Measurements from ENCODE around the gene AUH. TPM values are rescaled to one million over a fixed set of nuclear protein-coding genes. Genes with fewer than 3 reads are reported as not detected.

The AUH gene
- polyA plus RNA-seq, 1 donor from 2014 or later: 42.6 TPM

- H3K9ac ChIP-seq (ENCODE audit: low read length): no peak overlapping the region
- no peaks in the 10 kb centered on the region for H3F3A ChIP-seq (ENCODE audit: insufficient read depth, low read length, poor library complexity, severe bottlenecking)
- no peaks in the 10 kb centered on the region for H3K79me2 ChIP-seq (replicated peaks; ENCODE audit: insufficient read depth, low read length)
- no peaks in the 10 kb centered on the region for H3K36me3 ChIP-seq (ENCODE audit: insufficient read depth, low read length)
- no peak for TF ChIP-seq RAD21 (conservative IDR thresholded peaks at IDR 0.05)
- TF ChIP-seq MXI1 (conservative IDR thresholded peaks at IDR 0.05; ENCODE audit: poor library complexity, severe bottlenecking): no peak
- no peak for TF ChIP-seq POLR2AphosphoS5 (IDR thresholded peaks at IDR 0.05)
- TF ChIP-seq EZH2 (IDR thresholded peaks at IDR 0.05; ENCODE audit: borderline replicate concordance, insufficient read depth, low read length, poor library complexity, severe bottlenecking): no peak
- TF ChIP-seq EP300 (conservative IDR thresholded peaks at IDR 0.05; ENCODE audit: poor library complexity, severe bottlenecking): no peak
- TF ChIP-seq TAF1 (IDR thresholded peaks at IDR 0.05; ENCODE audit: low read depth): no peak
- TF ChIP-seq REST (IDR thresholded peaks at IDR 0.05; ENCODE audit: borderline replicate concordance): no peak
- TF ChIP-seq, protein P1, sequence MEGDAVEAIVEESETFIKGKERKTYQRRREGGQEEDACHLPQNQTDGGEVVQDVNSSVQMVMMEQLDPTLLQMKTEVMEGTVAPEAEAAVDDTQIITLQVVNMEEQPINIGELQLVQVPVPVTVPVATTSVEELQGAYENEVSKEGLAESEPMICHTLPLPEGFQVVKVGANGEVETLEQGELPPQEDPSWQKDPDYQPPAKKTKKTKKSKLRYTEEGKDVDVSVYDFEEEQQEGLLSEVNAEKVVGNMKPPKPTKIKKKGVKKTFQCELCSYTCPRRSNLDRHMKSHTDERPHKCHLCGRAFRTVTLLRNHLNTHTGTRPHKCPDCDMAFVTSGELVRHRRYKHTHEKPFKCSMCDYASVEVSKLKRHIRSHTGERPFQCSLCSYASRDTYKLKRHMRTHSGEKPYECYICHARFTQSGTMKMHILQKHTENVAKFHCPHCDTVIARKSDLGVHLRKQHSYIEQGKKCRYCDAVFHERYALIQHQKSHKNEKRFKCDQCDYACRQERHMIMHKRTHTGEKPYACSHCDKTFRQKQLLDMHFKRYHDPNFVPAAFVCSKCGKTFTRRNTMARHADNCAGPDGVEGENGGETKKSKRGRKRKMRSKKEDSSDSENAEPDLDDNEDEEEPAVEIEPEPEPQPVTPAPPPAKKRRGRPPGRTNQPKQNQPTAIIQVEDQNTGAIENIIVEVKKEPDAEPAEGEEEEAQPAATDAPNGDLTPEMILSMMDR (IDR thresholded peaks at IDR 0.05; ENCODE audit: poor library complexity, severe bottlenecking): no peak
- TF ChIP-seq SMC3 (conservative IDR thresholded peaks at IDR 0.05; ENCODE audit: poor library complexity): no peak
- H3K4me2 ChIP-seq (ENCODE audit: low read length): no peak overlapping the region
- no peak overlapping the region for H2AFZ ChIP-seq (ENCODE audit: low read depth, low read length)
- H3K9me2 ChIP-seq (ENCODE audit: insufficient read depth, low read length): no peaks in the 10 kb centered on the region
- no peaks in the 10 kb centered on the region for H3K9me3 ChIP-seq (ENCODE audit: low read length)
- no peak overlapping the region for H3K4me3 ChIP-seq (ENCODE audit: low read length)
- no peaks in the 10 kb centered on the region for H4K20me1 ChIP-seq (ENCODE audit: insufficient read depth)
- no peaks in the 10 kb centered on the region for H3K27me3 ChIP-seq (ENCODE audit: insufficient read depth, low read depth, low read length)
- H3K27ac ChIP-seq (ENCODE audit: low read length): no peak overlapping the region
Observed at GRCh38 chr9:91258451-91258850, 103.3 kb downstream of the AUH start.

DNA sequence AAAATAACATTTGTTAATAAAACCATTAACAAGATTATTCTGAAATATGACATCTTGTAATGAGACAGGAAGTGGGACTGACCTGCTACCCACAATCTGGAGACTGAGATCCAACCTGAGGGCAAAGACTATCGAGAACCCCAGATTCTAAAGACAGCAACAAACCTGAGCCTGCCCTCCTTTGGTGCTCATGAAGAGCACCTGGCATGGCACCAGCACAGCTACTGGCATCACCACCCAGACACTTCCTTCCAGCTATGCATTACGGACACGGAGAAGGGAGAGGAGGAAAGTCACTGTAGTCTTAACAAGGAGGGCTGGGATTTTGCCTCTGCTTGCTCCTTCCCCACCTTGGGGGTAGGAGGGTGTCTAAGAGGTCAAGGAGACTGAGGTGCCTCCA is 105.5 kb downstream of the AUH start:
- no peak overlapping the region for H3K4me2 ChIP-seq (ENCODE audit: low read length)
- H3K79me2 ChIP-seq (replicated peaks; ENCODE audit: insufficient read depth, low read length): no peaks in the 10 kb centered on the region
- no peaks in the 10 kb centered on the region for H3F3A ChIP-seq (ENCODE audit: insufficient read depth, low read length, poor library complexity, severe bottlenecking)
- TF ChIP-seq, protein P1 (IDR thresholded peaks at IDR 0.05; ENCODE audit: poor library complexity, severe bottlenecking): no peak
- TF ChIP-seq TAF1 (IDR thresholded peaks at IDR 0.05; ENCODE audit: low read depth) (no peak), SMC3 (conservative IDR thresholded peaks at IDR 0.05; ENCODE audit: poor library complexity) (no peak)
- no peak overlapping the region for H2AFZ ChIP-seq (ENCODE audit: low read depth, low read length)
- H3K9me3 ChIP-seq (ENCODE audit: low read length): no peaks in the 10 kb centered on the region
- no peaks in the 10 kb centered on the region for H4K20me1 ChIP-seq (ENCODE audit: insufficient read depth)
- H3K27me3 ChIP-seq (ENCODE audit: insufficient read depth, low read depth, low read length): no peaks in the 10 kb centered on the region
- H3K36me3 ChIP-seq (ENCODE audit: insufficient read depth, low read length): no peaks in the 10 kb centered on the region
- no peaks in the 10 kb centered on the region for H3K9me2 ChIP-seq (ENCODE audit: insufficient read depth, low read length)
- H3K4me3 ChIP-seq (ENCODE audit: low read length): no peak overlapping the region
- H3K9ac ChIP-seq (ENCODE audit: low read length): no peak overlapping the region
- no peak overlapping the region for H3K27ac ChIP-seq (ENCODE audit: low read length)
